A549 (cell line): ENCODE measurements around the gene SLCO1C1. TPM values are rescaled to one million over a fixed set of nuclear protein-coding genes. Genes with fewer than 3 reads are reported as not detected.
"Not testable (repeated sequence)": the region's sequence is repeated elsewhere in the genome, so short reads cannot be mapped to it uniquely, and the experiment has no call there.

Experiments used
- ATAC-seq, 2 experiments: fragments of 200-7000 bp in 1 of 2; fragments of >200 bp in 1 of 2; cut with Nextera tagmentation in 1 of 2; cut with Tn5 transposase in 1 of 2; 3 replicates each; pipeline versions ENCODE4 v1.8.0 to v1.9.1; 2018 to 2020; ENCODE audit warnings: mild to moderate bottlenecking in 1 of 2, moderate library complexity in 1 of 2
- CTCF ChIA-PET: fragments of 300-600 bp; sonication (Branson Sonifier 250); formaldehyde crosslinking; extraction: SDS; loops from one replicate; lab custom pipeline; 2021; ENCODE audit warnings: antibody characterized with exemption, inconsistent platforms; lab: Yijun Ruan, JAX
- POLR2A ChIA-PET: fragments of 350-600 bp; formaldehyde crosslinking; extraction: SDS; loops from one replicate; lab custom pipeline; 2021; ENCODE audit warnings: antibody characterized with exemption, inconsistent platforms; lab: Yijun Ruan, JAX
- DNase-seq, 2 experiments: peaks; one replicate each; pipeline versions ENCODE4 v3.0.0 to v3.0.0-alpha.2; 2011 to 2016; ENCODE audit warnings: low read depth in 1 of 2, low spot score in 1 of 2
- FAIRE-seq: peaks from 2 replicates; lab custom pipeline; 2011; peaks lifted over from hg19 to GRCh38; lab: Jason Lieb, UNC
- H3K27ac ChIP-seq, 2 experiments: fragments of >200 bp; sonication (Bioruptor Twin); formaldehyde crosslinking; 3 replicates each; pipeline ENCODE4 v1.5.1; 2016 to 2017
- H3K4me1 ChIP-seq: fragments of >200 bp; sonication (Bioruptor Twin); formaldehyde crosslinking; 3 replicates; pipeline ENCODE4 v1.6.1; 2016
- H3K4me2 ChIP-seq: fragments of >200 bp; sonication (Bioruptor Twin); formaldehyde crosslinking; 3 replicates; pipeline ENCODE4 v1.6.1; 2016
- H3K4me3 ChIP-seq: fragments of >200 bp; sonication (Bioruptor Twin); formaldehyde crosslinking; 3 replicates; pipeline ENCODE4 v1.5.1; 2016
- H3K9me3 ChIP-seq: fragments of >200 bp; sonication (Bioruptor Twin); formaldehyde crosslinking; 3 replicates; pipeline ENCODE4 v1.6.1; 2016
- BCL3 ChIP-seq: fragments of >200 bp; sonication (Bioruptor Twin); formaldehyde crosslinking; IDR thresholded peaks from 3 replicates; pipeline ENCODE4 v1.6.1; 2016
- CBX2 ChIP-seq: fragments of 200-600 bp; sonication (generic); IDR thresholded peaks from 2 replicates; pipeline ENCODE4 v1.6.1; 2016; ENCODE audit warnings: low read depth, mild to moderate bottlenecking, borderline replicate concordance
- CBX8 ChIP-seq: fragments of 200-600 bp; sonication (generic); IDR thresholded peaks from 2 replicates; pipeline ENCODE4 v1.6.1; 2016
- CHD4 ChIP-seq: fragments of 200-600 bp; sonication (generic); IDR thresholded peaks from 2 replicates; pipeline ENCODE4 v1.6.1; 2016; ENCODE audit warnings: antibody characterized with exemption, mild to moderate bottlenecking, borderline replicate concordance
- EHF ChIP-seq: fragments of 250-450 bp; sonication (Bioruptor Pico); IDR thresholded peaks from 2 replicates; pipeline ENCODE4 v1.5.0; 2020; ENCODE audit warnings: mild to moderate bottlenecking
- EP300 ChIP-seq, 2 experiments: fragments of >200 bp; sonication (Bioruptor Twin); formaldehyde crosslinking; IDR thresholded peaks; 2 replicates in 1 of 2; 3 replicates in 1 of 2; pipeline ENCODE4 v1.6.1; 2016 to 2017
- FOSB ChIP-seq: fragments of 250-450 bp; sonication (Bioruptor Pico); IDR thresholded peaks from 2 replicates; pipeline ENCODE4 v1.5.0; 2020; ENCODE audit warnings: mild to moderate bottlenecking, moderate library complexity
- GATA3 ChIP-seq: IDR thresholded peaks from 2 replicates; pipeline ENCODE4 v1.6.1; 2012; ENCODE audit warnings: borderline replicate concordance
- HEYL ChIP-seq: fragments of 250-450 bp; sonication (Bioruptor Pico); IDR thresholded peaks from 2 replicates; pipeline ENCODE4 v1.8.0; 2021; ENCODE audit warnings: mild to moderate bottlenecking, moderate library complexity
- HMGXB4 ChIP-seq: fragments of 250-450 bp; sonication (Bioruptor Pico); IDR thresholded peaks from 2 replicates; pipeline ENCODE4 v1.5.0; 2021; ENCODE audit warnings: mild to moderate bottlenecking, moderate library complexity, borderline replicate concordance
- HOXA7 ChIP-seq: fragments of 250-450 bp; sonication (Bioruptor Pico); IDR thresholded peaks from 2 replicates; pipeline ENCODE4 v1.5.0; 2020; ENCODE audit warnings: mild to moderate bottlenecking, moderate library complexity
- JUNB ChIP-seq: fragments of >200 bp; sonication (Bioruptor Twin); formaldehyde crosslinking; IDR thresholded peaks from 2 replicates; pipeline ENCODE4 v1.6.1; 2016
- NFE2L2 ChIP-seq: fragments of 150-350 bp; conservative IDR thresholded peaks from 2 replicates; pipeline ENCODE4 v1.6.1; 2014; ENCODE audit warnings: low read length
- NR3C1 ChIP-seq: fragments of >200 bp; sonication (Bioruptor Twin); formaldehyde crosslinking; IDR thresholded peaks from 3 replicates; pipeline ENCODE4 v1.6.1; 2017
- POLR2A ChIP-seq: IDR thresholded peaks from 2 replicates; pipeline ENCODE4 v1.6.1; 2012; ENCODE audit warnings: mild to moderate bottlenecking, low read length
- POLR2AphosphoS2 ChIP-seq: conservative IDR thresholded peaks from 2 replicates; pipeline ENCODE4 v1.6.1; 2012; ENCODE audit warnings: low read length, improper control_type of control experiment, inconsistent platforms
- RNF2 ChIP-seq: fragments of 200-600 bp; sonication (generic); IDR thresholded peaks from 2 replicates; pipeline ENCODE4 v1.6.1; 2016; ENCODE audit warnings: low read depth, mild to moderate bottlenecking, antibody characterized with exemption, moderate library complexity, borderline replicate concordance
- SMC3 ChIP-seq: fragments of >200 bp; sonication (Bioruptor Twin); formaldehyde crosslinking; IDR thresholded peaks from 3 replicates; pipeline ENCODE4 v1.6.1; 2018; ENCODE audit warnings: inconsistent platforms
- ZC3H11A ChIP-seq: fragments of 450-650 bp; IDR thresholded peaks from 2 replicates; pipeline ENCODE4 v1.6.1; 2014; ENCODE audit warnings: antibody characterized with exemption, mild to moderate bottlenecking
- WGBS: methylation state at CpG from one replicate; pipeline ENCODE4 v1.1.6; 2017; ENCODE audit errors: missing lambda C conversion rate; 5-methylcytosine and 5-hydroxymethylcytosine counted together
- polyA plus RNA-seq, 4 experiments: library from polyadenylated mRNA; depleted of rRNA in 3 of 4; stranded (reverse); fragments of >200 nt; fragmentation: RNase III in 1 of 4; extraction: RNeasy Plus Mini Kit Qiagen cat#74134 plus additional on column Dnase treatment in 1 of 4; gene quantifications; 2 replicates in 3 of 4; 3 replicates in 1 of 4; pipeline ENCODE4 v1.2.3, GENCODE V29; 2011 to 2017

The SLCO1C1 gene
- polyA plus RNA-seq, 2 of the 4 experiments (the other 2 are of a cell fraction): 0.05 to 0.06 TPM

- 60% methylated on average over 4 of the region's 4 CpGs for WGBS
- Histone ChIP-seq H3K4me1 (no peaks in the 10 kb centered on the region), H3K9me3 (no peaks in the 10 kb centered on the region), H3K4me3 (no peak overlapping the region), H3K27ac (no peak overlapping the region), H3K4me2 (no peak overlapping the region)
- POLR2A ChIA-PET: no interaction called here
- DNase-seq (no peak), ATAC-seq (no peak), FAIRE-seq (no peak)
- TF ChIP-seq RNF2 (no peak), GATA3 (no peak), CBX8 (no peak)
- CTCF ChIA-PET: no interaction called here
Observed at GRCh38 chr12:20751046-20751445, 55.9 kb downstream of the SLCO1C1 start.

GRCh38 chr12:20777420-20777819, 82.3 kb downstream of the SLCO1C1 start:
- H3K27ac ChIP-seq: no peak overlapping the region
- no peak overlapping the region for H3K4me3 ChIP-seq
- ChIA-PET CTCF (no interaction called here), POLR2A (no interaction called here)
- FAIRE-seq: no peak
- H3K4me1 ChIP-seq: no peaks in the 10 kb centered on the region
- ATAC-seq: no peak
- DNase-seq: no peak
- peaks cover 2% of the 10 kb centered on the region; the same call in 1 of the 3 replicates for H3K9me3 ChIP-seq
- no peak for TF ChIP-seq HMGXB4 (CRISPR knock-in tag)
- TF ChIP-seq EHF (CRISPR knock-in tag): no peak
- TF ChIP-seq JUNB: no peak
- no peak for TF ChIP-seq HOXA7 (CRISPR knock-in tag)
- no peak for TF ChIP-seq HEYL (CRISPR knock-in tag)
- no peak for TF ChIP-seq RNF2
- TF ChIP-seq CHD4: no peak
- TF ChIP-seq EP300 (IDR thresholded peaks at IDR 0.05): no peak
- no peak for TF ChIP-seq NR3C1
- no peak for TF ChIP-seq POLR2AphosphoS2
- no peak for TF ChIP-seq ZC3H11A
- no peak overlapping the region for H3K4me2 ChIP-seq
- WGBS: 65% methylated on average over 15 of the region's 20 CpGs

GRCh38 chr12:20778969-20779368, 83.8 kb downstream of the SLCO1C1 start:
- Histone ChIP-seq H3K27ac (no peak overlapping the region), H3K4me2 (no peak overlapping the region), H3K4me3 (no peak overlapping the region), H3K4me1 (no peaks in the 10 kb centered on the region), H3K9me3 (peaks cover 2% of the 10 kb centered on the region; the same call in 1 of the 3 replicates)
- FAIRE-seq (no peak), ATAC-seq (no peak), DNase-seq (no peak)
- POLR2A ChIA-PET: no interaction called here
- no peak for TF ChIP-seq SMC3
- TF ChIP-seq BCL3: no peak
- TF ChIP-seq CBX2: no peak
- TF ChIP-seq CHD4: no peak
- no peak for TF ChIP-seq POLR2A
- no peak for TF ChIP-seq HOXA7 (CRISPR knock-in tag)
- no peak for TF ChIP-seq FOSB (CRISPR knock-in tag)
- no peak for TF ChIP-seq NFE2L2
- WGBS: 76% methylated on average over 2 of the region's 2 CpGs
- CTCF ChIA-PET: no interaction called here

GRCh38 chr12:20779971-20780370, 84.8 kb downstream of the SLCO1C1 start:
- H3K4me1 ChIP-seq, CTCF ChIA-PET, H3K4me2 ChIP-seq, ATAC-seq, POLR2A ChIA-PET, FAIRE-seq, H3K9me3 ChIP-seq, H3K4me3 ChIP-seq, DNase-seq, H3K27ac ChIP-seq: not testable (repeated sequence)
- 51% methylated on average over 3 of the region's 3 CpGs for WGBS

GRCh38 chr12:20783796-20784357, 88.7 kb downstream of the SLCO1C1 start:
- H3K4me2 ChIP-seq, POLR2A ChIA-PET, ATAC-seq, CTCF ChIA-PET, H3K9me3 ChIP-seq, H3K4me3 ChIP-seq, H3K4me1 ChIP-seq, FAIRE-seq, DNase-seq, H3K27ac ChIP-seq: not testable (repeated sequence)
- WGBS: 91% methylated on average over 11 of the region's 13 CpGs
